HCT116 (cell line): ENCODE data around the gene KCND3. TPM values are rescaled to one million over a fixed set of nuclear protein-coding genes. Genes with fewer than 3 reads are reported as not detected.
A peak's percentile ranks its signal among the peaks of the same experiment; 100 is the strongest.

Experiments used
- ATAC-seq: fragments of 200-7000 bp; cut with Tn5 transposase; 2 replicates; pipeline ENCODE4 v1.9.1; 2020; ENCODE audit warnings: mild to moderate bottlenecking, moderate library complexity
- BruUV-seq: library from RNA; stranded (reverse); fragments of 400-500 nt; replicated peaks from 2 replicates; lab custom pipeline; 2021; lab: Mats Ljungman, UMichigan
- CTCF ChIA-PET: fragments of 300-600 bp; sonication (Branson Sonifier 250); formaldehyde crosslinking; loops from one replicate; lab custom pipeline; 2021; ENCODE audit warnings: antibody characterized with exemption; lab: Charles Lee
- POLR2A ChIA-PET: fragments of 300-600, 350-600 bp; sonication (Branson Sonifier 250); formaldehyde crosslinking; loops from one replicate; lab custom pipeline; 2021; ENCODE audit warnings: antibody characterized with exemption; lab: Charles Lee
- RAD21 ChIA-PET, 2 experiments: fragments of 300-600 bp; sonication (Branson Sonifier 250); formaldehyde crosslinking; loops; one replicate each; lab custom pipeline; 2023; ENCODE audit warnings: low total read pairs in 2 of 2; ENCODE audit not compliant: uncharacterized antibody in 2 of 2, unreplicated experiment in 2 of 2, low non-redundant PET in 1 of 2; lab: Charles Lee
- DNase-seq: peaks from one replicate; pipeline ENCODE4 v3.0.0-alpha.2; 2010; ENCODE audit warnings: low read depth, low spot score
- H2AFZ ChIP-seq: fragments of 200-600 bp; shearing (Covaris generic), sonication (generic); 2 replicates; pipeline ENCODE4 v1.6.1; 2017; ENCODE audit warnings: low read depth, mixed run types, mixed read lengths, antibody characterized with exemption, low read length; ENCODE audit not compliant: poor library complexity, severe bottlenecking
- H3K27ac ChIP-seq: 2 replicates; pipeline ENCODE4 v1.5.1; 2012; ENCODE audit warnings: low read depth, low read length
- H3K27me3 ChIP-seq: fragments of 200-600 bp; sonication (generic); 2 replicates; pipeline ENCODE4 v1.6.1; 2016; ENCODE audit warnings: mixed run types, low read length, mixed read lengths; ENCODE audit not compliant: insufficient read depth
- H3K36me3 ChIP-seq, 2 experiments: fragments of 200-500 bp in 1 of 2; fragments of 200-600 bp in 1 of 2; sonication (Bioruptor generic) in 1 of 2; sonication (generic) in 1 of 2; 2 replicates each; pipeline versions ENCODE4 v1.5.1 to v1.6.1; 2014 to 2016; ENCODE audit warnings: low read length in 2 of 2, inconsistent platforms in 1 of 2, mixed read lengths in 1 of 2, mixed run types in 1 of 2; ENCODE audit not compliant: insufficient read depth in 2 of 2, control insufficient read depth in 1 of 2
- H3K4me1 ChIP-seq, 2 experiments: fragments of 200-600 bp in 1 of 2; sonication (generic) in 1 of 2; 2 replicates each; pipeline versions ENCODE4 v1.5.1 to v1.6.1; 2012 to 2017; ENCODE audit warnings: low read length in 2 of 2, inconsistent platforms in 1 of 2, mild to moderate bottlenecking in 1 of 2, mixed read lengths in 1 of 2, mixed run types in 1 of 2, moderate library complexity in 1 of 2; ENCODE audit not compliant: insufficient read depth in 2 of 2, control insufficient read depth in 1 of 2
- H3K4me2 ChIP-seq: fragments of 200-600 bp; sonication (generic); 2 replicates; pipeline ENCODE4 v1.6.1; 2017; ENCODE audit warnings: mixed run types, low read length, mixed read lengths
- H3K4me3 ChIP-seq, 2 experiments: fragments of 200-600 bp in 1 of 2; sonication (generic) in 1 of 2; replicated peaks in 1 of 2; 2 replicates each; pipeline ENCODE4 v1.5.1; 2011 to 2016; ENCODE audit warnings: low read length in 2 of 2, control low read depth in 1 of 2, low read depth in 1 of 2, mild to moderate bottlenecking in 1 of 2, mixed read lengths in 1 of 2, mixed run types in 1 of 2
- H3K79me2 ChIP-seq: fragments of 200-600 bp; sonication (generic); 2 replicates; pipeline ENCODE4 v1.6.1; 2017; ENCODE audit warnings: mild to moderate bottlenecking, mixed run types, low read length, moderate library complexity, mixed read lengths; ENCODE audit not compliant: insufficient read depth
- H3K9ac ChIP-seq: fragments of 200-600 bp; sonication (generic); 2 replicates; pipeline ENCODE4 v1.6.1; 2016; ENCODE audit warnings: low read length, mixed read lengths
- H3K9me2 ChIP-seq: fragments of 200-600 bp; sonication (generic), shearing (Covaris generic); 2 replicates; pipeline ENCODE4 v1.6.1; 2017; ENCODE audit warnings: mixed run types, mild to moderate bottlenecking, moderate library complexity; ENCODE audit not compliant: insufficient read depth
- H3K9me3 ChIP-seq, 2 experiments: fragments of 200-500 bp in 1 of 2; fragments of 200-600 bp in 1 of 2; sonication (Bioruptor generic) in 1 of 2; sonication (generic) in 1 of 2; 2 replicates each; pipeline ENCODE4 v1.6.1; 2014 to 2017; ENCODE audit warnings: low read length in 2 of 2, mixed read lengths in 2 of 2, inconsistent platforms in 1 of 2, low read depth in 1 of 2, mild to moderate bottlenecking in 1 of 2, mixed run types in 1 of 2, moderate library complexity in 1 of 2; ENCODE audit not compliant: control insufficient read depth in 1 of 2, insufficient read depth in 1 of 2
- H4K20me1 ChIP-seq: fragments of 200-600 bp; sonication (generic), shearing (Covaris generic); 2 replicates; pipeline ENCODE4 v1.6.1; 2017; ENCODE audit warnings: mixed run types, mild to moderate bottlenecking, moderate library complexity; ENCODE audit not compliant: insufficient read depth
- CBX3 ChIP-seq: IDR thresholded peaks from 2 replicates; pipeline ENCODE4 v1.6.1; 2012; ENCODE audit warnings: low read depth
- CEBPB ChIP-seq: IDR thresholded peaks from 2 replicates; pipeline ENCODE4 v1.6.1; 2012; ENCODE audit warnings: low read depth
- EZH2 ChIP-seq: fragments of 200-600 bp; sonication (generic); IDR thresholded peaks from 2 replicates; pipeline ENCODE4 v1.6.1; 2017; ENCODE audit warnings: antibody characterized with exemption, mixed run types
- FOSL1 ChIP-seq: IDR thresholded peaks from 2 replicates; pipeline ENCODE4 v1.6.1; 2012; ENCODE audit warnings: low read depth
- POLR2A ChIP-seq: IDR thresholded peaks from 2 replicates; pipeline ENCODE4 v1.7.0; 2011; ENCODE audit warnings: borderline replicate concordance; ENCODE audit not compliant: insufficient read depth, insufficient read length; ENCODE audit errors: extremely low read depth
- POLR2AphosphoS5 ChIP-seq: IDR thresholded peaks from 2 replicates; pipeline ENCODE4 v1.6.1; 2011; ENCODE audit warnings: mild to moderate bottlenecking, low read depth, low read length, moderate library complexity
- RAD21 ChIP-seq: IDR thresholded peaks from 2 replicates; pipeline ENCODE4 v1.6.1; 2012; ENCODE audit warnings: low read depth, mild to moderate bottlenecking
- SIN3A ChIP-seq: IDR thresholded peaks from 2 replicates; pipeline ENCODE4 v1.6.1; 2012; ENCODE audit warnings: low read depth
- SP1 ChIP-seq: IDR thresholded peaks from 2 replicates; pipeline ENCODE4 v1.6.1; 2012; ENCODE audit warnings: low read depth
- SRF ChIP-seq: IDR thresholded peaks from 2 replicates; pipeline ENCODE4 v1.6.1; 2012; ENCODE audit warnings: low read depth
- TCF7L2 ChIP-seq: IDR thresholded peaks from 2 replicates; pipeline ENCODE4 v1.7.0; 2011; ENCODE audit warnings: borderline replicate concordance, inconsistent platforms; ENCODE audit not compliant: insufficient read depth, insufficient read length; ENCODE audit errors: extremely low read depth
- YY1 ChIP-seq: IDR thresholded peaks from 2 replicates; pipeline ENCODE4 v1.6.1; 2011; ENCODE audit warnings: low read length, low read depth, moderate library complexity, mild to moderate bottlenecking; ENCODE audit not compliant: insufficient replicate concordance; ENCODE audit errors: extremely low read depth
- ZFX ChIP-seq: fragments of 450-650 bp; IDR thresholded peaks from 2 replicates; pipeline ENCODE4 v1.6.1; 2017
- intact Hi-C: fragments of 100-400 bp; cut with micrococcal nuclease; formaldehyde crosslinking; loops from 2 replicates; pipeline ENCODE4 v1.10.0; 2022
- total RNA-seq: library from RNA; stranded (reverse); gene quantifications from one replicate; pipeline ENCODE4 v1.2.1, GENCODE V29; 2021; ENCODE audit not compliant: unreplicated experiment
- TF ChIP-seq, protein P1 (sequence below), 3 experiments: fragments of 200-600 bp in 1 of 3; sonication (generic) in 1 of 3; IDR thresholded peaks in 2 of 3; conservative IDR thresholded peaks in 1 of 3; 2 replicates each; pipeline ENCODE4 v1.5.1; 2012 to 2017; ENCODE audit warnings: low read depth in 2 of 3, low read length in 2 of 3, antibody characterized with exemption in 1 of 3, borderline replicate concordance in 1 of 3, control low read depth in 1 of 3, mild to moderate bottlenecking in 1 of 3, mixed read lengths in 1 of 3, mixed run types in 1 of 3, moderate library complexity in 1 of 3; ENCODE audit not compliant: insufficient read depth in 1 of 3
- TF ChIP-seq, protein P2 (sequence below): IDR thresholded peaks from 2 replicates; pipeline ENCODE4 v1.6.1; 2012

Gene KCND3
- total RNA-seq, 1 experiment from 2014 or later: 0.44 TPM

DNA sequence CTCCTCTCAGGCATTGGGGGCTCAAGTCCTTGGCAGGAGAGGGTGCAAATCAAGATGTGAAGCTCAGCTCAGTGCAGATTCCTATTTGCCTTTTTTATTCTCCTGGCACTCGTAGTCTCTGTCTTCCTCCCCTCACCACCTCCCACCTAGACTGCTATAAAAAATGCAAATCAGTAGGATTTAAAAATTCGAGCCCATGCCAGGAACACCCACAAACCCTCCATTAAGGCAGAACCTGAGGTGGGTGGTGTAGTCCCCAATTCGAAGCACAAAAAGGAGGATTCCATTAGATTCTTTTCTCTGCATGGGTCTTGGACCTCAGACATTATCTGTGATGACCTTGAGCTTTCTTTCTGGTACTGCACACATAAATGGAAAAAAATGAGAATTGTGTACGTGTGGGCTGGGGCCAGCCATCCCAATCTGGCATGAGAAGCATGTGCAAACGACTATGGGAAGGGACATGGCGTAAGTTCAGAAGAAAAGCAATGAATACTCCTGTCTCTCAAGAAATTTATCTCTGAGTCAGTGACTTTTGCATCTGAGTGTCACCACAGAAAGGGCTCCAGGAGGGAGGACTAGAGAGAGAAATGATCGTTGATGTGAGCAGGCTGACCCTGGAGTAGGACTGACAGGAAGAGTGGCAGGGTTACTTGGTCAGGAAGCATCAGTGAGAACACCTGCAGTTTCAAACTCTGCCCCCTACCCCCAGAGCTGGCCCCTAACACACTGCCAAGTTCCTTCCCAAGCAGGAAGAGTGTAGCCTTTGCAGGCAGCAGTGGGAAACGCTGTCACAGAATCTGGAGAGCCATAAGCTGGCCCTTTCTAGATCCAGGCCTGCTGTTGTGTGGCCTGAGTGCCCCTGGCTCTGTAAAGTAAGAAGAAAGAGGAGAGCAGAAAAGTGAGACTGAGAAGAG is 252.0 kb downstream of the KCND3 start:
- Histone ChIP-seq H3K9me2 (no peaks in the 10 kb centered on the region), H3K9ac (peak overlapping the region; percentile 49; the same call in 1 of the 2 replicates), H3K4me2 (peak overlapping the region; percentile 81), H3K9me3 (no peaks in the 10 kb centered on the region), H3K27me3 (no peaks in the 10 kb centered on the region), H2AFZ (no peak overlapping the region), H4K20me1 (no peaks in the 10 kb centered on the region), H3K36me3 (no peaks in the 10 kb centered on the region), H3K79me2 (no peaks in the 10 kb centered on the region), H3K4me3 (peak overlapping the region; percentile 53 to 59), H3K4me1 (peaks cover 15 to 28% of the 10 kb centered on the region in 2 experiments; a peak in 3 of 4 replicates), H3K27ac (no peak overlapping the region)
- RAD21 ChIA-PET: interaction anchor here in 1 of 2 experiments (1.1 kb wide), 1 partner anchor 10 kb away, joined by 3 read pairs; no protein-coding TSS in a partner anchor
- POLR2A ChIA-PET: interaction anchor here (1.2 kb wide), 2 partner anchors 9 to 10 kb away, joined by 3 to 5 read pairs; no protein-coding TSS in a partner anchor
- CTCF ChIA-PET: interaction anchor here (1.2 to 2.5 kb wide), 4 partner anchors 10 to 255 kb away, joined by 3 to 22 read pairs (median 7); no protein-coding TSS in a partner anchor
- intact Hi-C loops: no loop called here
- TF ChIP-seq POLR2AphosphoS5 (no peak), RAD21 (no peak), EZH2 (no peak)
- no peak for ATAC-seq
- DNase-seq: no peak
- BruUV-seq: no TSS peak

DNA sequence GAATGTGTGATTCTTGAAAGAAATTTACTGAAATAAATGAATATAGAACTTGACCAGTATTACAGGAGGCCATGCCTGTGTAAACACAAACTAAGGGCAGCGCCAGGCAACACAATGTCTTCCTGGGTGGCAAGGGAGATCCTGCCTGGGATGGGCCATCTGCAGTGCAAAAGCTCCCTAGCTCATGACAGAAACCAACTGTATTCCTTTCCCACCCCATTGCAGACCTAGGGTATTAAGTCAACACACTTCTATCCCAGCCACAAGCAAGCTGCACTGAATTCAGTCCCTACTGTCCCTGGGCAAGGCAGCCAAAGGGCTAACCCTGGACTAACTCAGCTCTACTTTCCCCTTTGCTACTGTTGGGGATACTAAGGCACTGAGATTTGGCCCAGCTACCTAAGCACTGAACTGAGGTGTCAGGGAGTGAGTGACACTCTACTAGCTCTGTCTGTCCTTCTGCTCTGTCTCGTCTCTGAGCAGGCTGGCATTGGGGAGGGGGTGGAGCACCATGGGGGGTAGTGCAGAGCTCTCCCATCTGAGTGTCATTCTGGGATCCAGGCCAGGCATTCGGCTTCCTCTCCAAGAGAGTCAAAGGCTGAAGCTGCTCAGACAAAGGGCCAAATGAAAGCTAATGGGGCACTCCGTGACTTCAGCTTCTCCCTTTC is 252.8 kb downstream of the KCND3 start:
- no peaks in the 10 kb centered on the region for H3K9me2 ChIP-seq
- ATAC-seq: no peak
- no peak overlapping the region for H3K4me3 ChIP-seq
- H3K4me2 ChIP-seq: no peak overlapping the region
- no peaks in the 10 kb centered on the region for H3K27me3 ChIP-seq
- no peak overlapping the region for H2AFZ ChIP-seq
- H3K9me3 ChIP-seq: no peaks in the 10 kb centered on the region
- no peaks in the 10 kb centered on the region for H3K36me3 ChIP-seq
- H3K27ac ChIP-seq: no peak overlapping the region
- no peak overlapping the region for H3K9ac ChIP-seq
- no peaks in the 10 kb centered on the region for H4K20me1 ChIP-seq
- intact Hi-C loops: no loop called here
- no peak for DNase-seq
- ChIA-PET CTCF (interaction anchor here (1.2 to 1.8 kb wide), 3 partner anchors 11 to 22 kb away, joined by 3 to 8 read pairs (median 7); no protein-coding TSS in a partner anchor), POLR2A (interaction anchor here (1.2 kb wide), 1 partner anchor 9 kb away, joined by 3 read pairs; no protein-coding TSS in a partner anchor), RAD21 (no interaction called here)
- H3K79me2 ChIP-seq: no peaks in the 10 kb centered on the region
- BruUV-seq: TSS peak; percentile 43
- peaks cover 15 to 28% of the 10 kb centered on the region in 2 experiments; a peak in 3 of 4 replicates for H3K4me1 ChIP-seq
- TF ChIP-seq POLR2AphosphoS5 (no peak), SRF (no peak), FOSL1 (no peak), TCF7L2 (no peak), CEBPB (no peak), YY1 (no peak), SIN3A (no peak), EZH2 (no peak), ZFX (no peak), CBX3 (no peak), SP1 (no peak), POLR2A (no peak)
- TF ChIP-seq, protein P1, sequence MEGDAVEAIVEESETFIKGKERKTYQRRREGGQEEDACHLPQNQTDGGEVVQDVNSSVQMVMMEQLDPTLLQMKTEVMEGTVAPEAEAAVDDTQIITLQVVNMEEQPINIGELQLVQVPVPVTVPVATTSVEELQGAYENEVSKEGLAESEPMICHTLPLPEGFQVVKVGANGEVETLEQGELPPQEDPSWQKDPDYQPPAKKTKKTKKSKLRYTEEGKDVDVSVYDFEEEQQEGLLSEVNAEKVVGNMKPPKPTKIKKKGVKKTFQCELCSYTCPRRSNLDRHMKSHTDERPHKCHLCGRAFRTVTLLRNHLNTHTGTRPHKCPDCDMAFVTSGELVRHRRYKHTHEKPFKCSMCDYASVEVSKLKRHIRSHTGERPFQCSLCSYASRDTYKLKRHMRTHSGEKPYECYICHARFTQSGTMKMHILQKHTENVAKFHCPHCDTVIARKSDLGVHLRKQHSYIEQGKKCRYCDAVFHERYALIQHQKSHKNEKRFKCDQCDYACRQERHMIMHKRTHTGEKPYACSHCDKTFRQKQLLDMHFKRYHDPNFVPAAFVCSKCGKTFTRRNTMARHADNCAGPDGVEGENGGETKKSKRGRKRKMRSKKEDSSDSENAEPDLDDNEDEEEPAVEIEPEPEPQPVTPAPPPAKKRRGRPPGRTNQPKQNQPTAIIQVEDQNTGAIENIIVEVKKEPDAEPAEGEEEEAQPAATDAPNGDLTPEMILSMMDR (IDR thresholded peaks at IDR 0.05 in 2 of 3, conservative IDR thresholded peaks at IDR 0.05 in 1 of 3; ENCODE audit: borderline replicate concordance in 1 of 3, insufficient read depth in 1 of 3, low read depth in 2 of 3, low read length in 2 of 3): no peak
- TF ChIP-seq, protein P2, sequence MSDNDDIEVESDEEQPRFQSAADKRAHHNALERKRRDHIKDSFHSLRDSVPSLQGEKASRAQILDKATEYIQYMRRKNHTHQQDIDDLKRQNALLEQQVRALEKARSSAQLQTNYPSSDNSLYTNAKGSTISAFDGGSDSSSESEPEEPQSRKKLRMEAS: no peak
